ENCODE measurements around the gene PRDM5. TPM values are rescaled to one million over a fixed set of nuclear protein-coding genes. Genes with fewer than 3 reads are reported as not detected.

Gene PRDM5
- total RNA-seq, 2 experiments from 2014 or later, result 0.23 TPM; not detected in 1

GRCh38 chr4:120816296-120816965 is 106.1 kb downstream of the PRDM5 start:
- H3K36me3 Mint-ChIP-seq (ENCODE audit: low read depth), result no peaks in the 10 kb centered on the region
- ChIA-PET CTCF (no interaction called here), POLR2A (no interaction called here)
- no peak for DNase-seq
- H3K27ac Mint-ChIP-seq, result no peak overlapping the region
- no peaks in the 10 kb centered on the region for H3K9me3 Mint-ChIP-seq
- H3K4me1 Mint-ChIP-seq, result peaks cover 4% of the 10 kb centered on the region
- H3K27me3 Mint-ChIP-seq, result peaks cover 1% of the 10 kb centered on the region
- H3K4me3 Mint-ChIP-seq, result no peak overlapping the region

GRCh38 chr4:120815361-120815760 is 107.2 kb downstream of the PRDM5 start:
- Mint-ChIP-seq H3K4me1 (peaks cover 4% of the 10 kb centered on the region), H3K36me3 (ENCODE audit: low read depth) (no peaks in the 10 kb centered on the region), H3K27ac (no peak overlapping the region), H3K27me3 (peaks cover 1% of the 10 kb centered on the region), H3K4me3 (no peak overlapping the region), H3K9me3 (peaks cover 3% of the 10 kb centered on the region)
- DNase-seq, result no peak
- POLR2A ChIA-PET, result no interaction called here
- CTCF ChIA-PET, result no interaction called here

- Mint-ChIP-seq H3K27me3 (peaks cover 1% of the 10 kb centered on the region), H3K4me3 (no peak overlapping the region), H3K9me3 (peaks cover 3% of the 10 kb centered on the region), H3K4me1 (peaks cover 3% of the 10 kb centered on the region), H3K36me3 (ENCODE audit: low read depth) (no peaks in the 10 kb centered on the region), H3K27ac (no peak overlapping the region)
- POLR2A ChIA-PET, result no interaction called here
- DNase-seq, result no peak
- CTCF ChIA-PET, result no interaction called here
Measured at GRCh38 chr4:120814886-120815285, 107.6 kb downstream of the PRDM5 start.

- no peaks in the 10 kb centered on the region for H3K4me1 Mint-ChIP-seq
- DNase-seq, result no peak
- H3K36me3 Mint-ChIP-seq (ENCODE audit: low read depth), result no peaks in the 10 kb centered on the region
- H3K9me3 Mint-ChIP-seq, result peaks cover 6% of the 10 kb centered on the region
- POLR2A ChIA-PET, result no interaction called here
- H3K27ac Mint-ChIP-seq, result no peak overlapping the region
- no peaks in the 10 kb centered on the region for H3K27me3 Mint-ChIP-seq
- H3K4me3 Mint-ChIP-seq, result no peak overlapping the region
- CTCF ChIA-PET, result no interaction called here
Measured at GRCh38 chr4:120812216-120812615, 110.3 kb downstream of the PRDM5 start.

- ChIA-PET CTCF (interaction anchor here (1.0 kb wide), 1 partner anchor 10 kb away, joined by 3 read pairs; no protein-coding TSS in a partner anchor), POLR2A (no interaction called here)
- Mint-ChIP-seq H3K4me3 (no peak overlapping the region), H3K36me3 (ENCODE audit: low read depth) (no peaks in the 10 kb centered on the region), H3K27ac (no peak overlapping the region), H3K9me3 (peaks cover 11% of the 10 kb centered on the region), H3K4me1 (no peaks in the 10 kb centered on the region), H3K27me3 (peaks cover under 1% of the 10 kb centered on the region)
- no peak for DNase-seq
Measured at GRCh38 chr4:120809518-120809917, 113.0 kb downstream of the PRDM5 start.

- CTCF ChIA-PET, result no interaction called here
- H3K36me3 Mint-ChIP-seq (ENCODE audit: low read depth), result no peaks in the 10 kb centered on the region
Measured at GRCh38 chr4:120808475-120809141, 113.9 kb downstream of the PRDM5 start.

GRCh38 chr4:120801137-120801758 is 121.3 kb downstream of the PRDM5 start:
- Mint-ChIP-seq H3K9me3 (peaks cover 4% of the 10 kb centered on the region), H3K36me3 (ENCODE audit: low read depth) (no peaks in the 10 kb centered on the region), H3K27ac (no peak overlapping the region), H3K27me3 (peaks cover 11% of the 10 kb centered on the region), H3K4me3 (no peak overlapping the region), H3K4me1 (no peaks in the 10 kb centered on the region)
- DNase-seq, result no peak
- ChIA-PET POLR2A (no interaction called here), CTCF (no interaction called here)

More at GRCh38 chr4:120808475-120809141, 113.9 kb downstream of the PRDM5 start:
- H3K4me1 Mint-ChIP-seq, result no peaks in the 10 kb centered on the region
- peaks cover 4% of the 10 kb centered on the region for H3K27me3 Mint-ChIP-seq
- H3K9me3 Mint-ChIP-seq, result peaks cover 11% of the 10 kb centered on the region
- DNase-seq, result no peak
- POLR2A ChIA-PET, result no interaction called here
- H3K4me3 Mint-ChIP-seq, result no peak overlapping the region
- no peak overlapping the region for H3K27ac Mint-ChIP-seq

- POLR2A ChIA-PET, result no interaction called here
- H3K27me3 Mint-ChIP-seq, result peaks cover 7% of the 10 kb centered on the region
- no peaks in the 10 kb centered on the region for H3K9me3 Mint-ChIP-seq
- no peaks in the 10 kb centered on the region for H3K36me3 Mint-ChIP-seq (ENCODE audit: low read depth)
- CTCF ChIA-PET, result no interaction called here
- no peak overlapping the region for H3K27ac Mint-ChIP-seq
- no peak for DNase-seq
- no peak overlapping the region for H3K4me3 Mint-ChIP-seq
- no peaks in the 10 kb centered on the region for H3K4me1 Mint-ChIP-seq
Measured at GRCh38 chr4:120798570-120798969, 124.0 kb downstream of the PRDM5 start.

- H3K27me3 Mint-ChIP-seq, result peaks cover 7% of the 10 kb centered on the region
- H3K36me3 Mint-ChIP-seq (ENCODE audit: low read depth), result no peaks in the 10 kb centered on the region
- no peak for DNase-seq
- peaks cover 4% of the 10 kb centered on the region for H3K4me1 Mint-ChIP-seq
- POLR2A ChIA-PET, result no interaction called here
- H3K9me3 Mint-ChIP-seq, result no peaks in the 10 kb centered on the region
- H3K4me3 Mint-ChIP-seq, result no peak overlapping the region
- no peak overlapping the region for H3K27ac Mint-ChIP-seq
- CTCF ChIA-PET, result no interaction called here
Measured at GRCh38 chr4:120796271-120796670, 126.3 kb downstream of the PRDM5 start.

- Mint-ChIP-seq H3K4me3 (no peak overlapping the region), H3K4me1 (no peaks in the 10 kb centered on the region), H3K27ac (no peak overlapping the region), H3K27me3 (peaks cover 9% of the 10 kb centered on the region), H3K36me3 (ENCODE audit: low read depth) (no peaks in the 10 kb centered on the region), H3K9me3 (no peaks in the 10 kb centered on the region)
- CTCF ChIA-PET, result no interaction called here
- DNase-seq, result no peak
- POLR2A ChIA-PET, result no interaction called here
Measured at GRCh38 chr4:120785202-120785601, 137.3 kb downstream of the PRDM5 start.

GRCh38 chr4:120777459-120777858 is 145.1 kb downstream of the PRDM5 start:
- CTCF ChIA-PET, result no interaction called here

GRCh38 chr4:120775431-120775830 is 147.1 kb downstream of the PRDM5 start:
- no peaks in the 10 kb centered on the region for H3K4me1 Mint-ChIP-seq
- no peaks in the 10 kb centered on the region for H3K9me3 Mint-ChIP-seq
- no peaks in the 10 kb centered on the region for H3K27me3 Mint-ChIP-seq
- H3K4me3 Mint-ChIP-seq, result no peak overlapping the region
- ChIA-PET POLR2A (no interaction called here), CTCF (no interaction called here)
- H3K27ac Mint-ChIP-seq, result no peak overlapping the region
- DNase-seq, result no peak
- H3K36me3 Mint-ChIP-seq (ENCODE audit: low read depth), result no peaks in the 10 kb centered on the region

More at GRCh38 chr4:120777459-120777858, 145.1 kb downstream of the PRDM5 start:
- POLR2A ChIA-PET, result no interaction called here
- H3K27me3 Mint-ChIP-seq, result no peaks in the 10 kb centered on the region
- no peaks in the 10 kb centered on the region for H3K9me3 Mint-ChIP-seq
- H3K27ac Mint-ChIP-seq, result no peak overlapping the region
- no peaks in the 10 kb centered on the region for H3K36me3 Mint-ChIP-seq (ENCODE audit: low read depth)
- H3K4me1 Mint-ChIP-seq, result no peaks in the 10 kb centered on the region
- H3K4me3 Mint-ChIP-seq, result no peak overlapping the region
- DNase-seq, result no peak

GRCh38 chr4:120773641-120774040 is 148.9 kb downstream of the PRDM5 start:
- H3K9me3 Mint-ChIP-seq, result no peaks in the 10 kb centered on the region
- H3K27ac Mint-ChIP-seq, result no peak overlapping the region
- H3K4me3 Mint-ChIP-seq, result no peak overlapping the region
- ChIA-PET CTCF (no interaction called here), POLR2A (no interaction called here)
- no peak for DNase-seq
- no peaks in the 10 kb centered on the region for H3K27me3 Mint-ChIP-seq
- H3K36me3 Mint-ChIP-seq (ENCODE audit: low read depth), result no peaks in the 10 kb centered on the region
- H3K4me1 Mint-ChIP-seq, result no peaks in the 10 kb centered on the region

- Mint-ChIP-seq H3K27me3 (no peaks in the 10 kb centered on the region), H3K36me3 (ENCODE audit: low read depth) (no peaks in the 10 kb centered on the region), H3K4me1 (no peaks in the 10 kb centered on the region), H3K4me3 (no peak overlapping the region), H3K27ac (no peak overlapping the region), H3K9me3 (no peaks in the 10 kb centered on the region)
- DNase-seq, result no peak
- ChIA-PET POLR2A (no interaction called here), CTCF (no interaction called here)
Measured at GRCh38 chr4:120771907-120772306, 150.6 kb downstream of the PRDM5 start.

Measured in activated CD4-positive, alpha-beta memory T cell treated with anti-CD3 and anti-CD28 coated beads, Interleukin-2, amount 10 ng/mL, durations not matched to agents 7 days and 5 days (primary cell).